HFF-Myc (cell line): Measurements from ENCODE around the gene PHRF1.

Experiments used
- DNase-seq: peaks from one replicate; pipeline ENCODE4 v3.0.0-alpha.2; 2011; ENCODE audit warnings: low read depth; ENCODE audit errors: extremely low read depth
- H3K4me3 ChIP-seq: replicated peaks from 2 replicates; pipeline ENCODE4 v1.5.1; 2011; ENCODE audit warnings: low read depth, mild to moderate bottlenecking, control low read depth, low read length
- TF ChIP-seq, protein P1 (sequence below): IDR thresholded peaks from 2 replicates; pipeline ENCODE4 v1.5.1; 2012; ENCODE audit warnings: mild to moderate bottlenecking, low read depth, low read length, control low read depth; ENCODE audit errors: missing control alignments

Gene PHRF1

DNA sequence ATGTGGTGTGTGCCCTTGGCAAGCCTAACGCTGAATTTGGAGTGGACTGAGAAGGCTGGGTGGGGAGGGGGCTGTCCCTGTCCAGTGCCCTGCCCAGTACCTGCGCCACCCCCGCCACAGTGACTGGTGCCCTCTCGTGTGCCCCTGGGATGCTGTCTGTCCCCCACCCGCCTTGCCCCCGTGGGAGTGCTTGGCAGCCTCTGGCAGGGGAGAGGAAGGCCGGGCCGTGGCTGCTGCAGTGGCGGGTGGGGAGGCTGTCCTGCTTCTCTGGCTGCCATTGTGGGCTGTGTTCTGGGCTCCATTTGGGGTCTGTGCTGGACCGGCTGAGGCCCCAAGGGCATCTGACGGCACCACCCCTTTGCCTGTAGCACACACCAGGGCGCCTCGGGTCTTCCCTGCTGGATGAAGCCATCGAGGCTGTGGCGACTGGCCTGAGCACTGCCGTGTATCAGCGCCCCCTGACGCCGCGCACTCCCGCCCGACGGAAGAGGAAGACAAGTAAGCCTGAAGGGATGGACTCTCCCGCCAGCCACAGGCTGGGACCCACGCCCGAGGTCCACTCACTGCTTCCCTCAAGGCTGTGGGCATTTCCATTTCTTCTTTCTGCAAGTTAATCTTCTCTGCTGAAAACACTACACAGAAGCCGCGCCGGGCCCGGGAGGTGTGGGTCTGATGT lies 21.9 kb downstream of the PHRF1 start:
- DNase-seq: no peak
- TF ChIP-seq, protein P1, sequence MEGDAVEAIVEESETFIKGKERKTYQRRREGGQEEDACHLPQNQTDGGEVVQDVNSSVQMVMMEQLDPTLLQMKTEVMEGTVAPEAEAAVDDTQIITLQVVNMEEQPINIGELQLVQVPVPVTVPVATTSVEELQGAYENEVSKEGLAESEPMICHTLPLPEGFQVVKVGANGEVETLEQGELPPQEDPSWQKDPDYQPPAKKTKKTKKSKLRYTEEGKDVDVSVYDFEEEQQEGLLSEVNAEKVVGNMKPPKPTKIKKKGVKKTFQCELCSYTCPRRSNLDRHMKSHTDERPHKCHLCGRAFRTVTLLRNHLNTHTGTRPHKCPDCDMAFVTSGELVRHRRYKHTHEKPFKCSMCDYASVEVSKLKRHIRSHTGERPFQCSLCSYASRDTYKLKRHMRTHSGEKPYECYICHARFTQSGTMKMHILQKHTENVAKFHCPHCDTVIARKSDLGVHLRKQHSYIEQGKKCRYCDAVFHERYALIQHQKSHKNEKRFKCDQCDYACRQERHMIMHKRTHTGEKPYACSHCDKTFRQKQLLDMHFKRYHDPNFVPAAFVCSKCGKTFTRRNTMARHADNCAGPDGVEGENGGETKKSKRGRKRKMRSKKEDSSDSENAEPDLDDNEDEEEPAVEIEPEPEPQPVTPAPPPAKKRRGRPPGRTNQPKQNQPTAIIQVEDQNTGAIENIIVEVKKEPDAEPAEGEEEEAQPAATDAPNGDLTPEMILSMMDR: no peak
- H3K4me3 ChIP-seq: no peak overlapping the region

- no peak for DNase-seq
- H3K4me3 ChIP-seq: no peak overlapping the region
- TF ChIP-seq, protein P1: no peak
Observed at GRCh38 chr11:601573-602245, 25.4 kb downstream of the PHRF1 start.

DNA sequence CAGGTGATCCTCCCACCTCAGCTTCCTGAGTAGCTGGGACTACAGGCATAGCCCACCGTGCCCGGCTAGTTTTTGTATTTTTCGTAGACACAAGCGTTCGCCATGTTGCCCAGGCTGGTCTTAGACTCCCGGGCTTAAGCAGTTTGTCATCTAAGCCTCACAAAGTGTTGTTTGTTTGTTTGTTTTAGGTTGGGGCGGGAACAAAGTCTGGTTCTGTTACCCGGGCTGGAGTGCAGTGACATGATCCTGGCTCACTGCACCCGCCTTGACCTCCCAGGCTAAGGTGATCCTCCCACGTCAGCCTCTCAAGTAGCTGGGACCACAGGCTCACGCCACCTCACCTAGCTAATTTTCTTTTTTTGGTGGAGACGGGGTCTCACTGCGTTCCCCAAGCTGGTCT lies 26.9 kb downstream of the PHRF1 start:
- TF ChIP-seq, protein P1: no peak
- no peak for DNase-seq
- no peak overlapping the region for H3K4me3 ChIP-seq

- no peak overlapping the region for H3K4me3 ChIP-seq
- DNase-seq: no peak
- TF ChIP-seq, protein P1: no peak
Observed at GRCh38 chr11:605286-606129, 29.2 kb downstream of the PHRF1 start.

DNA sequence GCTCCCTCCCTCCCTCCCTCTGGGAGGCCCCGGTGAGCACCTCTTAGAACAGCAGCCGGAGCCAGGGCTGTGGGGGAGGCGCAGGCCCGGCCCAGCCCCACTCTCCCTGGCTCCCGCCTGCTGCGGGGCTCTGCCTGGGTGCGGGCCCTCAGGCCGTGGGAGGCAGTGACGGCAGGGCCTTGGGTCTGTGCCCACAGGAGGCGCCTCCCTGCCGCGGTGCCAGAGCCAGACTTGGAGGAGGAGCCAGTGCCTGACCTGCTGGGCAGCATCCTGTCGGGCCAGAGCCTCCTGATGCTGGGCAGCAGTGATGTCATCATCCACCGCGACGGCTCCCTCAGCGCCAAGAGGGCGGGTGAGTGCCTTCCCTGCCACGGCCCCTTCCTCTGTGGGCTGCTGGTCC lies 30.0 kb downstream of the PHRF1 start:
- TF ChIP-seq, protein P1: no peak
- H3K4me3 ChIP-seq: no peak overlapping the region
- no peak for DNase-seq

DNA sequence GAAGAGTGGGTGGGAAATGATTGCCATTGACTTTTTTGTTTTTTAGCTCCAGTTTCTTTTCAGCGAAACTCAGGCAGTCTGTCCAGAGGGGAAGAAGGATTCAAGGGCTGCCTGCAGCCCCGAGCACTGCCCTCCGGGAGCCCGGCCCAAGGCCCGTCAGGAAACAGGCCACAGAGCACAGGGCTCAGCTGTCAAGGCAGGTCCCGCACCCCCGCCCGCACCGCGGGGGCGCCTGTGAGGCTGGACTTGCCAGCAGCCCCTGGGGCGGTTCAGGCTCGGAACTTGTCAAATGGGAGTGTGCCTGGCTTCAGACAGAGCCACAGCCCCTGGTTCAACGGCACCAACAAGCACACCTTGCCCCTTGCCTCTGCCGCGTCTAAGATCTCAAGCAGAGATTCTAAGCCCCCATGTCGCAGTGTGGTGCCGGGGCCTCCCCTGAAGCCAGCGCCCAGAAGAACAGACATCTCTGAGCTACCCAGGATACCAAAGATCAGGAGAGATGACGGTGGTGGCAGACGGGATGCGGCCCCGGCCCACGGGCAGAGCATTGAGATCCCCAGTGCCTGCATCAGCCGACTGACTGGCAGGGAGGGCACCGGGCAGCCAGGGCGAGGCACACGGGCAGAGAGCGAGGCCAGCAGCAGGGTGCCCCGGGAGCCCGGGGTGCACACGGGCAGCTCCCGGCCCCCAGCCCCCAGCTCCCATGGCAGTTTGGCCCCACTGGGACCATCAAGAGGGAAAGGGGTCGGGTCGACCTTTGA lies 30.9 kb downstream of the PHRF1 start:
- H3K4me3 ChIP-seq: no peak overlapping the region
- no peak for DNase-seq
- TF ChIP-seq, protein P1: no peak
